GM18498 (cell line): ENCODE results near the gene ZDHHC22.

Source experiments
- ATAC-seq: cut with Tn5 transposase; IDR thresholded peaks from one replicate; pipeline ENCODE4 v1.9.1; 2021; ENCODE audit warnings: mild to moderate bottlenecking, moderate library complexity; ENCODE audit not compliant: unreplicated experiment

The ZDHHC22 gene

GRCh38 chr14:77085538-77085937 lies 56.1 kb downstream of the ZDHHC22 start:
- ATAC-seq, result no peak

- no peak for ATAC-seq
Observed at GRCh38 chr14:77084985-77085384, 56.6 kb downstream of the ZDHHC22 start.

GRCh38 chr14:77083082-77083481 lies 58.5 kb downstream of the ZDHHC22 start:
- ATAC-seq, result no peak

GRCh38 chr14:77082356-77082755 lies 59.2 kb downstream of the ZDHHC22 start:
- no peak for ATAC-seq
